ENCODE results near the gene JCAD. TPM values are rescaled to one million over a fixed set of nuclear protein-coding genes. Genes with fewer than 3 reads are reported as not detected.

Gene JCAD
- total RNA-seq, 1 donor from 2014 or later = 19.4 TPM

- H3K4me1 Mint-ChIP-seq (ENCODE audit: low read depth) = peaks cover 24% of the 10 kb centered on the region
- TF ChIP-seq CTCF (IDR thresholded peaks at IDR 0.05) = no peak
- H3K27ac Mint-ChIP-seq (ENCODE audit: unreplicated experiment) = no peak overlapping the region
- H3K4me3 Mint-ChIP-seq (ENCODE audit: unreplicated experiment) = no peak overlapping the region
- DNase-seq (ENCODE audit: low spot score) = no peak
- no peaks in the 10 kb centered on the region for H3K9me3 Mint-ChIP-seq (ENCODE audit: low read depth)
- no peaks in the 10 kb centered on the region for H3K27me3 Mint-ChIP-seq (ENCODE audit: low read depth)
- peaks cover 7% of the 10 kb centered on the region for H3K36me3 Mint-ChIP-seq (ENCODE audit: low read depth)
These were observed 7.3 kb downstream of the JCAD start for GRCh38 chr10:30052062-30052461.

- Mint-ChIP-seq H3K36me3 (ENCODE audit: low read depth) (peaks cover 13% of the 10 kb centered on the region), H3K9me3 (ENCODE audit: low read depth) (no peaks in the 10 kb centered on the region), H3K27ac (ENCODE audit: unreplicated experiment) (no peak overlapping the region), H3K4me3 (ENCODE audit: unreplicated experiment) (no peak overlapping the region), H3K4me1 (ENCODE audit: low read depth) (peaks cover 15% of the 10 kb centered on the region), H3K27me3 (ENCODE audit: low read depth) (no peaks in the 10 kb centered on the region)
- TF ChIP-seq CTCF (IDR thresholded peaks at IDR 0.05) = no peak
- DNase-seq (ENCODE audit: low spot score) = no peak
These were observed 8.2 kb downstream of the JCAD start for GRCh38 chr10:30051220-30051619.

GRCh38 chr10:30050411-30050810 is 9.0 kb downstream of the JCAD start:
- no peak overlapping the region for H3K4me3 Mint-ChIP-seq (ENCODE audit: unreplicated experiment)
- peaks cover 19% of the 10 kb centered on the region for H3K36me3 Mint-ChIP-seq (ENCODE audit: low read depth)
- H3K27ac Mint-ChIP-seq (ENCODE audit: unreplicated experiment) = no peak overlapping the region
- peaks cover 7% of the 10 kb centered on the region for H3K4me1 Mint-ChIP-seq (ENCODE audit: low read depth)
- no peak for TF ChIP-seq CTCF (IDR thresholded peaks at IDR 0.05)
- DNase-seq (ENCODE audit: low spot score) = no peak
- H3K9me3 Mint-ChIP-seq (ENCODE audit: low read depth) = no peaks in the 10 kb centered on the region
- no peaks in the 10 kb centered on the region for H3K27me3 Mint-ChIP-seq (ENCODE audit: low read depth)

- Mint-ChIP-seq H3K9me3 (ENCODE audit: low read depth) (no peaks in the 10 kb centered on the region), H3K36me3 (ENCODE audit: low read depth) (peaks cover 25% of the 10 kb centered on the region), H3K4me1 (ENCODE audit: low read depth) (no peaks in the 10 kb centered on the region), H3K27ac (ENCODE audit: unreplicated experiment) (no peak overlapping the region), H3K4me3 (ENCODE audit: unreplicated experiment) (no peak overlapping the region), H3K27me3 (ENCODE audit: low read depth) (no peaks in the 10 kb centered on the region)
- no peak for DNase-seq (ENCODE audit: low spot score)
- TF ChIP-seq CTCF (IDR thresholded peaks at IDR 0.05) = no peak
These were observed 10.4 kb downstream of the JCAD start for GRCh38 chr10:30048768-30049517.

- H3K27ac Mint-ChIP-seq (ENCODE audit: unreplicated experiment) = no peak overlapping the region
- DNase-seq (ENCODE audit: low spot score) = no peak
- peaks cover 25% of the 10 kb centered on the region for H3K36me3 Mint-ChIP-seq (ENCODE audit: low read depth)
- no peaks in the 10 kb centered on the region for H3K27me3 Mint-ChIP-seq (ENCODE audit: low read depth)
- no peak overlapping the region for H3K4me3 Mint-ChIP-seq (ENCODE audit: unreplicated experiment)
- TF ChIP-seq CTCF (IDR thresholded peaks at IDR 0.05) = no peak
- no peaks in the 10 kb centered on the region for H3K4me1 Mint-ChIP-seq (ENCODE audit: low read depth)
- no peaks in the 10 kb centered on the region for H3K9me3 Mint-ChIP-seq (ENCODE audit: low read depth)
These were observed 11.4 kb downstream of the JCAD start for GRCh38 chr10:30047924-30048531.

Measured in chondrocyte (in vitro differentiated cells).